SK-N-SH treated with all-trans-retinoic acid at 6 μM for 48 hours (cell line): ENCODE results near the gene CORO6.

ENCODE experiments used
- BACH2 ChIP-seq: fragments of 250-450 bp; sonication (Bioruptor Pico); IDR thresholded peaks from 2 replicates; pipeline ENCODE4 v1.9.0; 2021; ENCODE audit warnings: mild to moderate bottlenecking, borderline replicate concordance
- CREB5 ChIP-seq: fragments of 250-450 bp; sonication (Bioruptor Pico); IDR thresholded peaks from 2 replicates; pipeline ENCODE4 v1.5.1; 2020; ENCODE audit warnings: low read depth, mild to moderate bottlenecking, moderate library complexity
- CSDC2 ChIP-seq: fragments of 250-450 bp; sonication (Bioruptor Pico); IDR thresholded peaks from 2 replicates; pipeline ENCODE4 v1.5.0; 2020; ENCODE audit warnings: mild to moderate bottlenecking, moderate library complexity
- ESRRG ChIP-seq: fragments of 250-450 bp; sonication (Bioruptor Pico); IDR thresholded peaks from 2 replicates; pipeline ENCODE4 v1.6.1; 2021; ENCODE audit warnings: mild to moderate bottlenecking
- PATZ1 ChIP-seq: fragments of 250-450 bp; sonication (Bioruptor Pico); IDR thresholded peaks from 2 replicates; pipeline ENCODE4 v1.8.0; 2020; ENCODE audit warnings: mild to moderate bottlenecking, moderate library complexity, borderline replicate concordance
- POU6F1 ChIP-seq: fragments of 250-450 bp; sonication (Bioruptor Pico); IDR thresholded peaks from 2 replicates; pipeline ENCODE4 v1.8.0; 2021; ENCODE audit warnings: low read depth, mild to moderate bottlenecking, moderate library complexity, borderline replicate concordance
- PPARA ChIP-seq: fragments of 250-450 bp; sonication (Bioruptor Pico); IDR thresholded peaks from 2 replicates; pipeline ENCODE4 v1.5.0; 2020; ENCODE audit warnings: mild to moderate bottlenecking, borderline replicate concordance
- RARB ChIP-seq: fragments of 250-450 bp; sonication (Bioruptor Pico); IDR thresholded peaks from 2 replicates; pipeline ENCODE4 v1.8.0; 2021; ENCODE audit warnings: mild to moderate bottlenecking, moderate library complexity
- TOX ChIP-seq: fragments of 250-450 bp; sonication (Bioruptor Pico); IDR thresholded peaks from 2 replicates; pipeline ENCODE4 v1.8.0; 2021; ENCODE audit warnings: mild to moderate bottlenecking, moderate library complexity, borderline replicate concordance
- ZFP3 ChIP-seq: fragments of 250-450 bp; sonication (Bioruptor Pico); IDR thresholded peaks from 2 replicates; pipeline ENCODE4 v1.5.0; 2020; ENCODE audit warnings: mild to moderate bottlenecking, moderate library complexity
- ZFP30 ChIP-seq: fragments of 450-650 bp; formaldehyde crosslinking; IDR thresholded peaks from 2 replicates; pipeline ENCODE4 v1.5.0; 2022; ENCODE audit warnings: mild to moderate bottlenecking, moderate library complexity
- ZNF565 ChIP-seq: fragments of 450-650 bp; formaldehyde crosslinking; conservative IDR thresholded peaks from 2 replicates; pipeline ENCODE4 v1.5.0; 2020; ENCODE audit warnings: low read depth, mild to moderate bottlenecking, moderate library complexity
- ZNF8 ChIP-seq: fragments of 450-650 bp; formaldehyde crosslinking; IDR thresholded peaks from 2 replicates; pipeline ENCODE4 v1.5.0; 2020; ENCODE audit warnings: mild to moderate bottlenecking, moderate library complexity

- no peak for TF ChIP-seq CREB5
- TF ChIP-seq ESRRG: no peak
- TF ChIP-seq BACH2: no peak
- no peak for TF ChIP-seq ZFP3 (CRISPR knock-in tag)
- TF ChIP-seq ZNF565 (CRISPR knock-in tag): no peak
- TF ChIP-seq PATZ1: no peak
- no peak for TF ChIP-seq RARB (CRISPR knock-in tag)
- no peak for TF ChIP-seq ZNF8 (CRISPR knock-in tag)
- no peak for TF ChIP-seq TOX (CRISPR knock-in tag)
- TF ChIP-seq ZFP30 (CRISPR knock-in tag): no peak
- no peak for TF ChIP-seq PPARA (CRISPR knock-in tag)
- no peak for TF ChIP-seq CSDC2 (CRISPR knock-in tag)
- no peak for TF ChIP-seq POU6F1
These were observed 19.5 kb upstream of the CORO6 start for GRCh38 chr17:29642171-29642611.
